Neural cell (in vitro differentiated cells): ENCODE measurements around the gene FGF12.

ENCODE experiments used
- EP300 ChIP-seq: fragments of 450-650 bp; conservative IDR thresholded peaks from 2 replicates; pipeline ENCODE4 v1.6.1; 2014; ENCODE audit warnings: antibody characterized with exemption, mild to moderate bottlenecking, moderate library complexity; ENCODE audit not compliant: poor library complexity, severe bottlenecking
- EZH2 ChIP-seq: fragments of 200-600, 300-800 bp; shearing (Covaris generic), sonication (generic); IDR thresholded peaks from 2 replicates; pipeline ENCODE4 v1.6.1; 2014; ENCODE audit warnings: antibody characterized with exemption, low read length, borderline replicate concordance, mild to moderate bottlenecking; ENCODE audit not compliant: insufficient read depth, poor library complexity, severe bottlenecking
- MXI1 ChIP-seq: fragments of 450-650 bp; conservative IDR thresholded peaks from 2 replicates; pipeline ENCODE4 v1.6.1; 2014; ENCODE audit warnings: antibody characterized with exemption, mild to moderate bottlenecking; ENCODE audit not compliant: poor library complexity, severe bottlenecking
- POLR2AphosphoS5 ChIP-seq: IDR thresholded peaks from 2 replicates; pipeline ENCODE4 v1.6.1; 2012
- RAD21 ChIP-seq: fragments of 450-650 bp; conservative IDR thresholded peaks from 2 replicates; pipeline ENCODE4 v1.6.1; 2014; ENCODE audit warnings: antibody characterized with exemption, mild to moderate bottlenecking, moderate library complexity
- SMC3 ChIP-seq: fragments of 450-650 bp; conservative IDR thresholded peaks from 2 replicates; pipeline ENCODE4 v1.6.1; 2014; ENCODE audit warnings: antibody characterized with exemption, mild to moderate bottlenecking, moderate library complexity; ENCODE audit not compliant: poor library complexity
- TF ChIP-seq, protein P1 (sequence below): fragments of 450-650 bp; IDR thresholded peaks from 2 replicates; pipeline ENCODE4 v1.5.1; 2014; ENCODE audit warnings: antibody characterized with exemption, mild to moderate bottlenecking, moderate library complexity; ENCODE audit not compliant: poor library complexity, severe bottlenecking
- TF ChIP-seq, protein P2 (sequence below): IDR thresholded peaks from 2 replicates; pipeline ENCODE4 v1.6.1; 2012; ENCODE audit warnings: borderline replicate concordance

DNA sequence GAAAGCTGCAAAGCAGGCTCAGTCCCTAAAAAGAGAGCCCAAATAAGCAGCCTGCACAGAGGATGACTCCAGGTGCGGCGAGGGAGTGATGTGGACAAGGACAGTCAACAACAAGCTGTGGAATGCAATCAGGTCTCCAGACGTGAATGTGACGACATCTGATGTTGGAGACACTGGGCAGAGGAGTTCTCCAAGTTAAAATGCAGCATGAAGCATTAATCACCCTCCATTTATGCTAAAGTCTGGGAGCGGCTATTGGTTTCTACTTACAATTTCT is 316.7 kb downstream of the FGF12 start:
- TF ChIP-seq, protein P1, sequence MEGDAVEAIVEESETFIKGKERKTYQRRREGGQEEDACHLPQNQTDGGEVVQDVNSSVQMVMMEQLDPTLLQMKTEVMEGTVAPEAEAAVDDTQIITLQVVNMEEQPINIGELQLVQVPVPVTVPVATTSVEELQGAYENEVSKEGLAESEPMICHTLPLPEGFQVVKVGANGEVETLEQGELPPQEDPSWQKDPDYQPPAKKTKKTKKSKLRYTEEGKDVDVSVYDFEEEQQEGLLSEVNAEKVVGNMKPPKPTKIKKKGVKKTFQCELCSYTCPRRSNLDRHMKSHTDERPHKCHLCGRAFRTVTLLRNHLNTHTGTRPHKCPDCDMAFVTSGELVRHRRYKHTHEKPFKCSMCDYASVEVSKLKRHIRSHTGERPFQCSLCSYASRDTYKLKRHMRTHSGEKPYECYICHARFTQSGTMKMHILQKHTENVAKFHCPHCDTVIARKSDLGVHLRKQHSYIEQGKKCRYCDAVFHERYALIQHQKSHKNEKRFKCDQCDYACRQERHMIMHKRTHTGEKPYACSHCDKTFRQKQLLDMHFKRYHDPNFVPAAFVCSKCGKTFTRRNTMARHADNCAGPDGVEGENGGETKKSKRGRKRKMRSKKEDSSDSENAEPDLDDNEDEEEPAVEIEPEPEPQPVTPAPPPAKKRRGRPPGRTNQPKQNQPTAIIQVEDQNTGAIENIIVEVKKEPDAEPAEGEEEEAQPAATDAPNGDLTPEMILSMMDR, result no peak
- TF ChIP-seq, protein P2, sequence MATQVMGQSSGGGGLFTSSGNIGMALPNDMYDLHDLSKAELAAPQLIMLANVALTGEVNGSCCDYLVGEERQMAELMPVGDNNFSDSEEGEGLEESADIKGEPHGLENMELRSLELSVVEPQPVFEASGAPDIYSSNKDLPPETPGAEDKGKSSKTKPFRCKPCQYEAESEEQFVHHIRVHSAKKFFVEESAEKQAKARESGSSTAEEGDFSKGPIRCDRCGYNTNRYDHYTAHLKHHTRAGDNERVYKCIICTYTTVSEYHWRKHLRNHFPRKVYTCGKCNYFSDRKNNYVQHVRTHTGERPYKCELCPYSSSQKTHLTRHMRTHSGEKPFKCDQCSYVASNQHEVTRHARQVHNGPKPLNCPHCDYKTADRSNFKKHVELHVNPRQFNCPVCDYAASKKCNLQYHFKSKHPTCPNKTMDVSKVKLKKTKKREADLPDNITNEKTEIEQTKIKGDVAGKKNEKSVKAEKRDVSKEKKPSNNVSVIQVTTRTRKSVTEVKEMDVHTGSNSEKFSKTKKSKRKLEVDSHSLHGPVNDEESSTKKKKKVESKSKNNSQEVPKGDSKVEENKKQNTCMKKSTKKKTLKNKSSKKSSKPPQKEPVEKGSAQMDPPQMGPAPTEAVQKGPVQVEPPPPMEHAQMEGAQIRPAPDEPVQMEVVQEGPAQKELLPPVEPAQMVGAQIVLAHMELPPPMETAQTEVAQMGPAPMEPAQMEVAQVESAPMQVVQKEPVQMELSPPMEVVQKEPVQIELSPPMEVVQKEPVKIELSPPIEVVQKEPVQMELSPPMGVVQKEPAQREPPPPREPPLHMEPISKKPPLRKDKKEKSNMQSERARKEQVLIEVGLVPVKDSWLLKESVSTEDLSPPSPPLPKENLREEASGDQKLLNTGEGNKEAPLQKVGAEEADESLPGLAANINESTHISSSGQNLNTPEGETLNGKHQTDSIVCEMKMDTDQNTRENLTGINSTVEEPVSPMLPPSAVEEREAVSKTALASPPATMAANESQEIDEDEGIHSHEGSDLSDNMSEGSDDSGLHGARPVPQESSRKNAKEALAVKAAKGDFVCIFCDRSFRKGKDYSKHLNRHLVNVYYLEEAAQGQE, result no peak
- TF ChIP-seq MXI1 (no peak), POLR2AphosphoS5 (no peak), SMC3 (no peak), EZH2 (no peak), RAD21 (no peak), EP300 (no peak)
